ENCODE measurements around the gene IST1. TPM values are rescaled to one million over a fixed set of nuclear protein-coding genes. Genes with fewer than 3 reads are reported as not detected.

IST1 gene
- total and polyA plus RNA-seq, 7 donors = 69.2 to 115 (median 85.4) TPM

- Histone ChIP-seq H3K4me3 (no peak overlapping the region), H3K9me3 (no peaks in the 10 kb centered on the region), H3K27ac (peak overlapping the region; percentile 46), H3K36me3 (ENCODE audit: insufficient read depth in 1 of 2, low read depth in 1 of 2) (peaks cover 11 to 49% of the 10 kb centered on the region in 2 donors), H3K4me1 (peaks cover 37% of the 10 kb centered on the region), H3K27me3 (ENCODE audit: insufficient read depth in 3 of 3, low read length in 2 of 3) (no peaks in the 10 kb centered on the region)
- ATAC-seq (peak in 2 of 4 donors; percentile 48 to 52), DNase-seq (no peak)
- 85 to 89% (median 87%) methylated on average over 2 of the region's 2 CpGs for WGBS, 3 donors
- intact Hi-C loops (cut with DNase I) = no loop called here
- TF ChIP-seq CTCF (IDR thresholded peaks at IDR 0.05) = no peak
Measured at GRCh38 chr16:71915350-71915749, 20.0 kb downstream of the IST1 start.

GRCh38 chr16:71916397-71916920 is 21.1 kb downstream of the IST1 start:
- H3K4me3 ChIP-seq = no peak overlapping the region
- peaks cover 37% of the 10 kb centered on the region for H3K4me1 ChIP-seq
- no peak for DNase-seq
- H3K36me3 ChIP-seq (ENCODE audit: insufficient read depth in 1 of 2, low read depth in 1 of 2) = peaks cover 21 to 60% of the 10 kb centered on the region in 2 donors
- no peaks in the 10 kb centered on the region for H3K9me3 ChIP-seq
- 39 to 63% (median 44%) methylated on average over 11 of the region's 11 CpGs for WGBS, 3 donors
- no peaks in the 10 kb centered on the region for H3K27me3 ChIP-seq (ENCODE audit: insufficient read depth in 3 of 3, low read length in 2 of 3)
- peak; percentile 28 to 63 (median 54) for ATAC-seq
- no peak for TF ChIP-seq CTCF (IDR thresholded peaks at IDR 0.05)
- intact Hi-C loops (cut with DNase I) = no loop called here
- peak overlapping the region; percentile 38 for H3K27ac ChIP-seq

GRCh38 chr16:71917900-71918299 is 22.6 kb downstream of the IST1 start:
- ATAC-seq (no peak), DNase-seq (no peak)
- Histone ChIP-seq H3K36me3 (ENCODE audit: insufficient read depth in 1 of 2, low read depth in 1 of 2) (peaks cover 28 to 74% of the 10 kb centered on the region in 2 donors), H3K4me1 (peaks cover 37% of the 10 kb centered on the region), H3K9me3 (no peaks in the 10 kb centered on the region), H3K27ac (no peak overlapping the region), H3K27me3 (ENCODE audit: insufficient read depth in 3 of 3, low read length in 2 of 3) (no peaks in the 10 kb centered on the region), H3K4me3 (no peak overlapping the region)
- 47 to 60% (median 49%) methylated on average over 6 of the region's 6 CpGs for WGBS, 3 donors
- intact Hi-C loops (cut with DNase I) = no loop called here
- TF ChIP-seq CTCF (IDR thresholded peaks at IDR 0.05) = no peak

- Histone ChIP-seq H3K27me3 (ENCODE audit: insufficient read depth in 3 of 3, low read length in 2 of 3) (no peaks in the 10 kb centered on the region), H3K4me1 (peaks cover 37% of the 10 kb centered on the region), H3K36me3 (ENCODE audit: insufficient read depth in 1 of 2, low read depth in 1 of 2) (peaks cover 34 to 85% of the 10 kb centered on the region in 2 donors), H3K4me3 (no peak overlapping the region), H3K27ac (no peak overlapping the region), H3K9me3 (no peaks in the 10 kb centered on the region)
- intact Hi-C loops (cut with DNase I) = no loop called here
- 65 to 91% (median 68%) methylated on average over 3 of the region's 3 CpGs for WGBS, 3 donors
- no peak for ATAC-seq
- no peak for TF ChIP-seq CTCF (IDR thresholded peaks at IDR 0.05)
- no peak for DNase-seq
Measured at GRCh38 chr16:71919035-71919434, 23.7 kb downstream of the IST1 start.

- Histone ChIP-seq H3K27me3 (ENCODE audit: insufficient read depth in 3 of 3, low read length in 2 of 3) (no peaks in the 10 kb centered on the region), H3K9me3 (no peaks in the 10 kb centered on the region), H3K4me1 (peaks cover 21% of the 10 kb centered on the region), H3K4me3 (no peak overlapping the region), H3K36me3 (ENCODE audit: insufficient read depth in 1 of 2, low read depth in 1 of 2) (peaks cover 34 to 99% of the 10 kb centered on the region in 2 donors), H3K27ac (no peak overlapping the region)
- ATAC-seq (no peak), DNase-seq (no peak)
- WGBS, 3 donors = 64 to 76% (median 65%) methylated on average over 2 of the region's 2 CpGs
- intact Hi-C loops (cut with DNase I) = no loop called here
- TF ChIP-seq CTCF (IDR thresholded peaks at IDR 0.05) = no peak
Measured at GRCh38 chr16:71920658-71921057, 25.3 kb downstream of the IST1 start.

Measured in psoas muscle (tissue), 8 donors.